HEK293 (cell line): ENCODE data around the gene EIF4EBP3.
A peak's percentile ranks its signal among the peaks of the same experiment; 100 is the strongest.
"Not testable (repeated sequence)": the region's sequence is repeated elsewhere in the genome, so short reads cannot be mapped to it uniquely, and the experiment has no call there.

Experiments
- CTCF ChIA-PET: fragments of 350-600 bp; formaldehyde crosslinking; extraction: SDS; loops from one replicate; lab custom pipeline; 2021; ENCODE audit warnings: antibody characterized with exemption; lab: Yijun Ruan, JAX
- POLR2A ChIA-PET: fragments of 300-600 bp; formaldehyde crosslinking; extraction: SDS; loops from one replicate; lab custom pipeline; 2020; ENCODE audit warnings: antibody characterized with exemption, inconsistent platforms; lab: Yijun Ruan, JAX
- H3K27ac ChIP-seq: fragments of 200-500 bp; sonication (Bioruptor generic); 2 replicates; pipeline ENCODE4 v1.5.1; 2014; ENCODE audit warnings: low read depth, low read length, control low read depth, inconsistent platforms; ENCODE audit errors: extremely low read depth
- H3K36me3 ChIP-seq, 2 experiments: fragments of 200-500 bp in 1 of 2; sonication (Bioruptor generic) in 1 of 2; 1 replicate in 1 of 2; 2 replicates in 1 of 2; pipeline ENCODE4 v1.5.1; 2014 to 2017; ENCODE audit warnings: inconsistent platforms in 2 of 2, low read length in 2 of 2; ENCODE audit not compliant: control insufficient read depth in 2 of 2, insufficient read depth in 1 of 2
- H3K4me1 ChIP-seq: fragments of 200-500 bp; sonication (Bioruptor generic); 2 replicates; pipeline ENCODE4 v1.5.1; 2014; ENCODE audit warnings: mild to moderate bottlenecking, low read length, inconsistent platforms; ENCODE audit not compliant: control insufficient read depth, insufficient read depth
- H3K4me3 ChIP-seq: 2 replicates; pipeline ENCODE4 v1.5.1; 2011; ENCODE audit warnings: low read depth, mild to moderate bottlenecking, control low read depth, low read length, moderate library complexity
- H3K9me3 ChIP-seq: fragments of 200-500 bp; sonication (Bioruptor generic); 2 replicates; pipeline ENCODE4 v1.5.1; 2014; ENCODE audit warnings: low read depth, low read length, inconsistent platforms; ENCODE audit not compliant: control insufficient read depth, insufficient read depth
- EGR2 ChIP-seq: fragments of 450-650 bp; formaldehyde crosslinking; IDR thresholded peaks from 2 replicates; pipeline ENCODE4 v1.5.1; 2016; ENCODE audit warnings: low read depth, missing biosample characterization, missing genetic modification characterization
- KLF8 ChIP-seq: fragments of 450-650 bp; formaldehyde crosslinking; IDR thresholded peaks from 2 replicates; pipeline ENCODE4 v1.5.1; 2016; ENCODE audit warnings: missing biosample characterization, missing genetic modification characterization
- YY2 ChIP-seq: fragments of 450-650 bp; formaldehyde crosslinking; IDR thresholded peaks from 2 replicates; pipeline ENCODE4 v1.5.1; 2016; ENCODE audit warnings: missing biosample characterization, missing genetic modification characterization
- ZBTB8A ChIP-seq: fragments of 450-650 bp; formaldehyde crosslinking; IDR thresholded peaks from 2 replicates; pipeline ENCODE4 v1.5.1; 2016; ENCODE audit warnings: missing biosample characterization, missing genetic modification characterization
- ZNF175 ChIP-seq: fragments of 450-650 bp; formaldehyde crosslinking; IDR thresholded peaks from 2 replicates; pipeline ENCODE4 v1.5.1; 2016; ENCODE audit warnings: missing biosample characterization, missing genetic modification characterization
- ZNF202 ChIP-seq: fragments of 450-650 bp; formaldehyde crosslinking; IDR thresholded peaks from 2 replicates; pipeline ENCODE4 v1.5.1; 2016; ENCODE audit warnings: missing biosample characterization, missing genetic modification characterization, borderline replicate concordance
- ZNF394 ChIP-seq: fragments of 450-650 bp; formaldehyde crosslinking; IDR thresholded peaks from 2 replicates; pipeline ENCODE4 v1.5.1; 2016; ENCODE audit warnings: missing biosample characterization, missing genetic modification characterization, mild to moderate bottlenecking, moderate library complexity, borderline replicate concordance
- ZNF426 ChIP-seq: fragments of 450-650 bp; formaldehyde crosslinking; IDR thresholded peaks from 2 replicates; pipeline ENCODE4 v1.5.1; 2017; ENCODE audit warnings: missing biosample characterization, missing genetic modification characterization, mild to moderate bottlenecking, inconsistent platforms, moderate library complexity
- ZNF555 ChIP-seq: fragments of 450-650 bp; formaldehyde crosslinking; conservative IDR thresholded peaks from 2 replicates; pipeline ENCODE4 v1.5.1; 2017; ENCODE audit warnings: missing biosample characterization, mild to moderate bottlenecking, missing genetic modification characterization, inconsistent platforms
- ZNF558 ChIP-seq: fragments of 450-650 bp; formaldehyde crosslinking; IDR thresholded peaks from 2 replicates; pipeline ENCODE4 v1.5.1; 2016; ENCODE audit warnings: missing biosample characterization, missing genetic modification characterization
- ZNF623 ChIP-seq: fragments of 450-650 bp; formaldehyde crosslinking; IDR thresholded peaks from 2 replicates; pipeline ENCODE4 v1.5.1; 2016; ENCODE audit warnings: missing biosample characterization, missing genetic modification characterization
- ZXDB ChIP-seq: fragments of 450-650 bp; formaldehyde crosslinking; IDR thresholded peaks from 2 replicates; pipeline ENCODE4 v1.5.1; 2016; ENCODE audit warnings: missing biosample characterization, missing genetic modification characterization
- TF ChIP-seq, protein P1 (sequence below): fragments of 450-650 bp; formaldehyde crosslinking; IDR thresholded peaks from 2 replicates; pipeline ENCODE4 v1.5.1; 2016; ENCODE audit warnings: missing biosample characterization, missing genetic modification characterization, borderline replicate concordance
- TF ChIP-seq, protein P2 (sequence below): fragments of 450-650 bp; formaldehyde crosslinking; conservative IDR thresholded peaks from 2 replicates; pipeline ENCODE4 v1.5.1; 2016; ENCODE audit warnings: low read depth, missing biosample characterization, missing genetic modification characterization
- TF ChIP-seq, protein P3 (sequence below): fragments of 450-650 bp; formaldehyde crosslinking; conservative IDR thresholded peaks from 2 replicates; pipeline ENCODE4 v1.5.1; 2016; ENCODE audit warnings: low read depth, missing biosample characterization, missing genetic modification characterization

Gene EIF4EBP3

DNA sequence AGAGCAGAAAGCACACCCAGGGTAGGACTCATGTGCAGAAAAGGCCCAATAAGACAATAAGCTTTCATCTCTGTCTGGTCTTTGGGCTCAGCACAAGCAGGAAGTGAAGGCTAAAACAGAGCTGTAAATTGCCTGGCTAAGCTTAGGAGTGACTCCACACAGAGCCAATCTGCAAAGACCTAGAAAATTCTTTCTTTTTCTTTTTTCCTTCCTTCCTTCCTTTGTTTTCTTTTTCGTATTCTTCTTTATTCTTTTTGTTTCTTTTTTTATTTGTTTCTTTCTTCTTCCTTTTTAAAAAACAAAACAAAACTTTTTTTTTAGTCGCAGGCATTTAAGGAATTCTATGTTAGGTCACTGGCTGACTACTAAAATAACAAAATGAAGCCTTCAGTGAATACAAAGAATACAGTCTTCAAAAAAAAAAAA is 29.3 kb downstream of the EIF4EBP3 start (continued):
- TF ChIP-seq, protein P1, sequence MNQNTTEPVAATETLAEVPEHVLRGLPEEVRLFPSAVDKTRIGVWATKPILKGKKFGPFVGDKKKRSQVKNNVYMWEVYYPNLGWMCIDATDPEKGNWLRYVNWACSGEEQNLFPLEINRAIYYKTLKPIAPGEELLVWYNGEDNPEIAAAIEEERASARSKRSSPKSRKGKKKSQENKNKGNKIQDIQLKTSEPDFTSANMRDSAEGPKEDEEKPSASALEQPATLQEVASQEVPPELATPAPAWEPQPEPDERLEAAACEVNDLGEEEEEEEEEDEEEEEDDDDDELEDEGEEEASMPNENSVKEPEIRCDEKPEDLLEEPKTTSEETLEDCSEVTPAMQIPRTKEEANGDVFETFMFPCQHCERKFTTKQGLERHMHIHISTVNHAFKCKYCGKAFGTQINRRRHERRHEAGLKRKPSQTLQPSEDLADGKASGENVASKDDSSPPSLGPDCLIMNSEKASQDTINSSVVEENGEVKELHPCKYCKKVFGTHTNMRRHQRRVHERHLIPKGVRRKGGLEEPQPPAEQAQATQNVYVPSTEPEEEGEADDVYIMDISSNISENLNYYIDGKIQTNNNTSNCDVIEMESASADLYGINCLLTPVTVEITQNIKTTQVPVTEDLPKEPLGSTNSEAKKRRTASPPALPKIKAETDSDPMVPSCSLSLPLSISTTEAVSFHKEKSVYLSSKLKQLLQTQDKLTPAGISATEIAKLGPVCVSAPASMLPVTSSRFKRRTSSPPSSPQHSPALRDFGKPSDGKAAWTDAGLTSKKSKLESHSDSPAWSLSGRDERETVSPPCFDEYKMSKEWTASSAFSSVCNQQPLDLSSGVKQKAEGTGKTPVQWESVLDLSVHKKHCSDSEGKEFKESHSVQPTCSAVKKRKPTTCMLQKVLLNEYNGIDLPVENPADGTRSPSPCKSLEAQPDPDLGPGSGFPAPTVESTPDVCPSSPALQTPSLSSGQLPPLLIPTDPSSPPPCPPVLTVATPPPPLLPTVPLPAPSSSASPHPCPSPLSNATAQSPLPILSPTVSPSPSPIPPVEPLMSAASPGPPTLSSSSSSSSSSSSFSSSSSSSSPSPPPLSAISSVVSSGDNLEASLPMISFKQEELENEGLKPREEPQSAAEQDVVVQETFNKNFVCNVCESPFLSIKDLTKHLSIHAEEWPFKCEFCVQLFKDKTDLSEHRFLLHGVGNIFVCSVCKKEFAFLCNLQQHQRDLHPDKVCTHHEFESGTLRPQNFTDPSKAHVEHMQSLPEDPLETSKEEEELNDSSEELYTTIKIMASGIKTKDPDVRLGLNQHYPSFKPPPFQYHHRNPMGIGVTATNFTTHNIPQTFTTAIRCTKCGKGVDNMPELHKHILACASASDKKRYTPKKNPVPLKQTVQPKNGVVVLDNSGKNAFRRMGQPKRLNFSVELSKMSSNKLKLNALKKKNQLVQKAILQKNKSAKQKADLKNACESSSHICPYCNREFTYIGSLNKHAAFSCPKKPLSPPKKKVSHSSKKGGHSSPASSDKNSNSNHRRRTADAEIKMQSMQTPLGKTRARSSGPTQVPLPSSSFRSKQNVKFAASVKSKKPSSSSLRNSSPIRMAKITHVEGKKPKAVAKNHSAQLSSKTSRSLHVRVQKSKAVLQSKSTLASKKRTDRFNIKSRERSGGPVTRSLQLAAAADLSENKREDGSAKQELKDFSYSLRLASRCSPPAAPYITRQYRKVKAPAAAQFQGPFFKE (tag by site-specific recombination) = no peak
- TF ChIP-seq YY2 (tag by site-specific recombination) (no peak), ZNF175 (tag by site-specific recombination) (no peak), EGR2 (no peak), KLF8 (tag by site-specific recombination) (no peak), ZXDB (tag by site-specific recombination) (no peak), ZNF202 (tag by site-specific recombination) (no peak)

DNA sequence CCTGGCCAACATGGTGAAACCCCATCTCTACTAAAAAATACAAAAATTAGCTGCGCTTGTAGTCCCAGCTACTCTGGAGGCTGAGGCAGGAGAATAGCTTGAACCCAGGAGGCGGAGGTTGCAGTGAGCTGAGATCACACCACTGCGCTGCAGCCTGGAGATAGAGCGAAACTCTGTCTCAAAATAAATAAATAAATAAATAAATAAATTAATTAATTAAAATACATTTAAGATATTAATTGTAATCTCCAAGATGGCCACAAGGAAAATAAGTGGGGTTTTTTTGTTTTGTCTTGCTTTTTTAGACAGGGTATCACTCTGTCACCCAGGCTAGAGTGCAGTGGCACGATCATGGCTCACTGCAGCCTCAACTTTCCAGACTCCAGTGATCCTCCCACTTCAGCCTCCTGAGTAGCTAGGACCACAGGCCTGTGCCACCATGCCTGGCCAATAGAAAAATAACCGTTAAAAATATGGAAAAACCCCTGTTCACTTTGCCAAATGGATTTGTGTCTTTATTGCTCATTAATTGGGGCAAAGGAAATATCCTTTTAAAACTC is 31.8 kb downstream of the EIF4EBP3 start:
- POLR2A ChIA-PET, CTCF ChIA-PET, H3K36me3 ChIP-seq, H3K27ac ChIP-seq, H3K4me1 ChIP-seq, H3K4me3 ChIP-seq, H3K9me3 ChIP-seq: not testable (repeated sequence)
- peak; percentile 29; the same call in 1 of the 2 replicates for TF ChIP-seq ZBTB8A (tag by site-specific recombination)
- peak; percentile 44 for TF ChIP-seq ZNF426 (tag by site-specific recombination)
- TF ChIP-seq ZNF623 (tag by site-specific recombination) = 0 out of 2 replicates have a peak, but pooled peaks have one; percentile 31
- 0 out of 2 replicates have a peak, but pooled peaks have one; percentile 21 for TF ChIP-seq ZNF558
- peak; percentile 30 for TF ChIP-seq ZNF555
- TF ChIP-seq, protein P2, sequence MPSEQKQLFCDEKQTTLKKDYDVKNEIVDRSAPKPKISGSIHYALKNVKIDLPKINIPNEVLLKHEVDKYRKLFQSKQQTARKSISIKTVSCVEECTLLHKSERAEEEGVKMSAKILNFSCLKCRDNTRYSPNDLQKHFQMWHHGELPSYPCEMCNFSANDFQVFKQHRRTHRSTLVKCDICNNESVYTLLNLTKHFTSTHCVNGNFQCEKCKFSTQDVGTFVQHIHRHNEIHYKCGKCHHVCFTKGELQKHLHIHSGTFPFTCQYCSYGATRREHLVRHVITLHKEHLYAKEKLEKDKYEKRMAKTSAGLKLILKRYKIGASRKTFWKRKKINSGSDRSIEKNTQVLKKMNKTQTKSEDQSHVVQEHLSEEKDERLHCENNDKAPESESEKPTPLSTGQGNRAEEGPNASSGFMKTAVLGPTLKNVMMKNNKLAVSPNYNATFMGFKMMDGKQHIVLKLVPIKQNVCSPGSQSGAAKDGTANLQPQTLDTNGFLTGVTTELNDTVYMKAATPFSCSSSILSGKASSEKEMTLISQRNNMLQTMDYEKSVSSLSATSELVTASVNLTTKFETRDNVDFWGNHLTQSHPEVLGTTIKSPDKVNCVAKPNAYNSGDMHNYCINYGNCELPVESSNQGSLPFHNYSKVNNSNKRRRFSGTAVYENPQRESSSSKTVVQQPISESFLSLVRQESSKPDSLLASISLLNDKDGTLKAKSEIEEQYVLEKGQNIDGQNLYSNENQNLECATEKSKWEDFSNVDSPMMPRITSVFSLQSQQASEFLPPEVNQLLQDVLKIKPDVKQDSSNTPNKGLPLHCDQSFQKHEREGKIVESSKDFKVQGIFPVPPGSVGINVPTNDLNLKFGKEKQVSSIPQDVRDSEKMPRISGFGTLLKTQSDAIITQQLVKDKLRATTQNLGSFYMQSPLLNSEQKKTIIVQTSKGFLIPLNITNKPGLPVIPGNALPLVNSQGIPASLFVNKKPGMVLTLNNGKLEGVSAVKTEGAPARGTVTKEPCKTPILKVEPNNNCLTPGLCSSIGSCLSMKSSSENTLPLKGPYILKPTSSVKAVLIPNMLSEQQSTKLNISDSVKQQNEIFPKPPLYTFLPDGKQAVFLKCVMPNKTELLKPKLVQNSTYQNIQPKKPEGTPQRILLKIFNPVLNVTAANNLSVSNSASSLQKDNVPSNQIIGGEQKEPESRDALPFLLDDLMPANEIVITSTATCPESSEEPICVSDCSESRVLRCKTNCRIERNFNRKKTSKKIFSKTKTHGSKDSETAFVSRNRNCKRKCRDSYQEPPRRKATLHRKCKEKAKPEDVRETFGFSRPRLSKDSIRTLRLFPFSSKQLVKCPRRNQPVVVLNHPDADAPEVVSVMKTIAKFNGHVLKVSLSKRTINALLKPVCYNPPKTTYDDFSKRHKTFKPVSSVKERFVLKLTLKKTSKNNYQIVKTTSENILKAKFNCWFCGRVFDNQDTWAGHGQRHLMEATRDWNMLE (tag by site-specific recombination) = peak; percentile 59; the same call in 1 of the 2 replicates
- peak; percentile 66; the same call in 1 of the 2 replicates for TF ChIP-seq ZNF394
- TF ChIP-seq, protein P3, sequence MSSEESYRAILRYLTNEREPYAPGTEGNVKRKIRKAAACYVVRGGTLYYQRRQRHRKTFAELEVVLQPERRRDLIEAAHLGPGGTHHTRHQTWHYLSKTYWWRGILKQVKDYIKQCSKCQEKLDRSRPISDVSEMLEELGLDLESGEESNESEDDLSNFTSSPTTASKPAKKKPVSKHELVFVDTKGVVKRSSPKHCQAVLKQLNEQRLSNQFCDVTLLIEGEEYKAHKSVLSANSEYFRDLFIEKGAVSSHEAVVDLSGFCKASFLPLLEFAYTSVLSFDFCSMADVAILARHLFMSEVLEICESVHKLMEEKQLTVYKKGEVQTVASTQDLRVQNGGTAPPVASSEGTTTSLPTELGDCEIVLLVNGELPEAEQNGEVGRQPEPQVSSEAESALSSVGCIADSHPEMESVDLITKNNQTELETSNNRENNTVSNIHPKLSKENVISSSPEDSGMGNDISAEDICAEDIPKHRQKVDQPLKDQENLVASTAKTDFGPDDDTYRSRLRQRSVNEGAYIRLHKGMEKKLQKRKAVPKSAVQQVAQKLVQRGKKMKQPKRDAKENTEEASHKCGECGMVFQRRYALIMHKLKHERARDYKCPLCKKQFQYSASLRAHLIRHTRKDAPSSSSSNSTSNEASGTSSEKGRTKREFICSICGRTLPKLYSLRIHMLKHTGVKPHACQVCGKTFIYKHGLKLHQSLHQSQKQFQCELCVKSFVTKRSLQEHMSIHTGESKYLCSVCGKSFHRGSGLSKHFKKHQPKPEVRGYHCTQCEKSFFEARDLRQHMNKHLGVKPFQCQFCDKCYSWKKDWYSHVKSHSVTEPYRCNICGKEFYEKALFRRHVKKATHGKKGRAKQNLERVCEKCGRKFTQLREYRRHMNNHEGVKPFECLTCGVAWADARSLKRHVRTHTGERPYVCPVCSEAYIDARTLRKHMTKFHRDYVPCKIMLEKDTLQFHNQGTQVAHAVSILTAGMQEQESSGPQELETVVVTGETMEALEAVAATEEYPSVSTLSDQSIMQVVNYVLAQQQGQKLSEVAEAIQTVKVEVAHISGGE (tag by site-specific recombination) = peak; percentile 34; the same call in 1 of the 2 replicates
